ENCODE results near the gene CRADD.

DNA sequence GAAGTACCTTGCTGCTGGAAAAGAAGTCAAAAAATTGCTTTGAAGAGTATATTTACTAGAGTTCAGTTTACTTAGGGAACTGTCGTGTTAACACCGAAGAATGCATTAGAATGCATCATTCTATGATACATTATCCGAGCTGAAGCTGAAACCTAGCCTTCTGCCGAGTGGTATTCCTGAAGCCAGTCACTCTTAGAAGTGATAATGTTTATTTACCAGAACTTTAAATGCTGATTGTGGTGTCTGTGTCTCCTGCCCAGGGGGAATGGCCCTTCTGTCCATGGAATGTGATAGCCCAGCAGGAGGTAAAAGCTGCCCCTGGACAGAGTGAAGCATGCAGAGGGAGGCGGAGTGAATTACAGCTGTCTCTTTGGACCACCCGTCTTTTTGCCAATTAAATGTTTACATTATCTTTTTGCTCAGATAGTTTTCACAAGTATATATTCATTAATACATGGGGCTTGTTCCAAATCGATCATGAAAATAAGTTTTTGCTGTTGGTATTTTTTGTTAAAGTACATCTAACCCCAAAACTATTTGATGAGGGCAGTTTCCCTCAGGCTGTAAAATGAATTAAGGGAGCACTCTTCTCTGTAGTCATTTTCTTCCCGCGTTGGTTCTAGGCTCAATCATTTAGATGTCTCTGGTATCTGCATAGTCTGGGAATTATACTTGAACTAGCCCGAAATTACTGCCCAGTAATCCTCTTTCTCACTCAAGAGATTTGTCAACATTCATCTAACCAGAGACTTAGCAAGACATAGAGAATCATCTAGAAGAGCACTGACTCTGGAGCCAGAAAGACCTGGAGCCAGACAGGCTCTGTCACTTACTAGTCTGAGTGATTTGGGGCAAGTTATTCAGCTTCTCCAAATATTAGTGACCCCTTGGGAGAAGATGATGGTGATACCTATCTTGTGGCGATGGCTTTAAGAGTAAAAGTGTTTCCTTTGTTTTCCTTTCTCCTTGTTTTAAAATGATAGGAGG, 147.6 kb downstream of the CRADD start:
- TF ChIP-seq CTCF (IDR thresholded peaks at IDR 0.05 in 8 of 11, conservative IDR thresholded peaks at IDR 0.05 in 3 of 11) (no peak), POLR2A (IDR thresholded peaks at IDR 0.05) (no peak)
